ENCODE measurements around the gene ABI3BP.
"Not testable (repeated sequence)": the region's sequence is repeated elsewhere in the genome, so short reads cannot be mapped to it uniquely, and the experiment has no call there.

ABI3BP gene, protein sequence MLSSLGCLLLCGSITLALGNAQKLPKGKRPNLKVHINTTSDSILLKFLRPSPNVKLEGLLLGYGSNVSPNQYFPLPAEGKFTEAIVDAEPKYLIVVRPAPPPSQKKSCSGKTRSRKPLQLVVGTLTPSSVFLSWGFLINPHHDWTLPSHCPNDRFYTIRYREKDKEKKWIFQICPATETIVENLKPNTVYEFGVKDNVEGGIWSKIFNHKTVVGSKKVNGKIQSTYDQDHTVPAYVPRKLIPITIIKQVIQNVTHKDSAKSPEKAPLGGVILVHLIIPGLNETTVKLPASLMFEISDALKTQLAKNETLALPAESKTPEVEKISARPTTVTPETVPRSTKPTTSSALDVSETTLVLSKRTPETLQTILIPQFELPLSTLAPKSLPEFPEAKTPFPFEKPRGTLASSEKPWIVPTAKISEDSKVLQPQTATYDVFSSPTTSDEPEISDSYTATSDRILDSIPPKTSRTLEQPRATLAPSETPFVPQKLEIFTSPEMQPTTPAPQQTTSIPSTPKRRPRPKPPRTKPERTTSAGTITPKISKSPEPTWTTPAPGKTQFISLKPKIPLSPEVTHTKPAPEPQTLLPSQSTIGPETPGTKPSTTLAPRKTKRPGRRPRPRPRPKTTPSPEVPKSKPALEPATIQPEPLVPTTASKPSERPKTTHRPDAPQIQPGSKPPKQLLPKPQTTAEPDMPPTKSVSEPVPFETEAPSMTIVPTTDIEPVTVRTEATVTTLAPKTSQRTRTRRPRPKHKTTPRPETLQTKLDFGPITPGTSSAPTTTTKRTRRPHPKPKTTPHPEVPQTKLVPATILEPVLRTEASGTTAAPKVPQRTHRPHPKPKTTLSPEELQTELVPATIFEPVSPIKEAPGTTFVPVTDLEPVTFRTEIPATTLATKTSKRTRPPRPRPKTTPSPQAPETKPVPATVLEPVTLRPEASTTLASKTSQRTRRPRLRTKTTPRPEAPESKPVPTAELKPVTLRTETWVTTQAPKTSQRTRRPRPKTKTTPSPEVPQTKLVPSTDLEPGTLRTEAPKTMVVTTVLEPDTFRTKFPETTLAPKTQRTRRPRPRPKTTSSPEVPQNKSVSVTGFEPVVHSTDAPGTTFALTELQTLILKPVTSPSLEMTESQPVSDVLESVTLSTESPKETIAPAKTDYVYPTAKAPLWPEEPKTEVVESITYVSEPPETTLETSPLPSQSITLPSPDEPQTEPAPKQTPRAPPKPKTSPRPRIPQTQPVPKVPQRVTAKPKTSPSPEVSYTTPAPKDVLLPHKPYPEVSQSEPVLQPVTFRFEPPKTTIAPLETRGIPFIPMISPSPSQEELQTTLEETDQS (N-terminal part only)

DNA sequence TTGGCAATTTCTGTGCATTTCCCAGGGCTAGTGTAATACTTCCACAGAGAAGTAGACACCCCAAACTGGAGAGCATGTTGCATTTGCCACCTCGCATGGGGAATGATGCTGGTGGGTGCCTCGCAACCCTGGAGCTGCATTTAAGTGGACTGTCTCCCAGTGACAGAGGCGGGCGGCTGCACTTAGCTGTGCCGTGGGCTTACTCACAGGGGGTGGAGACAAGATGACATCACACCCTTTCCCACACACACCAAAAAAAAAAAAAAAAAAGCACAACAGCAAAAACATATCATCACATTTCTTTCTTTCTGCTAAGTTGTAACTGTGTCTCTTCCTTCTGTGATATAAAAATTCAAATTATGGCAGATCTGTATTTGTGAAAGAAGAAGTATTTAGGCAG is at the start of gene ABI3BP:
TSS of gene ABI3BP (minus strand) at position 113 of the 400 bp plus-strand sequence. CDS start at position 76, 37 bp downstream.
- peak; percentile 78 for DNase-seq (ENCODE audit: low spot score)

DNA sequence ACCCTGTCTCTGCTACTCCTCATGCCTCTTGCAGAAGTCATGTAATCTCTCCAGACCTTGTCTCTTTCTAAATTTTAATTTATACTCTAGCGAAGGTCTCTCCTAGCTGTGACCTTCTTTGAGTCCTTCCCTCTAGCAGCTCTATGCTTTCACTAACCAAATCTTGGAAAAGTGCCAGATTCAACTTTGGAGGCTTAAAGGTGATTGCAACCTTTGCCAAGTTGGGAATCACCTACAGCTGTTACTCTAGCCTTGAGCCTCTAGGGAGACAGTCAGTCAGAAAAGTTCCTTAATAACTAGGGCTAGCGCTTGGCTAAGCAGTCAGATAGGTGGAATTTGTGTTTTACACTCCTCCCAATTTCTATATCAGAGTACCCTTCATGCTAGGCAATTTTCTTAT is 46.1 kb upstream of the ABI3BP start:
- DNase-seq (ENCODE audit: low spot score): peak; percentile 60

DNA sequence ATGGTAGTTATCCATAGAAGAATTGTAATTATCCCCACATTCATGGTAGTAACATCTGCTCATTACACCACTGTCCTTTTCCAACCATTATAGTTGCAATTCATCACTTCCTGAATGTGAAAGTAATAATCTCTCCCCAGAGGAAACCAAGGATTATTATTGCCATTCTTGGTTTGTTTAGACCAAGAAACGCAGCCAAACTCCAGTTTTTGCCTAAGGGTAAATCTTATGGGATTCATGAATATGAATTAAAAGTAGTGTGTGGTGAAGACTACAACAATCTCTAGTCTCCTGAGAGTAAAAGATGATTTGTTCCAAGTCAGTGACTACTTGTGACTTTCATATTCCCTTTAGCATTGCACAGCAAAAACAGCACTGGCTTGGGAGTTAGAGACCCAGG is 45.7 kb upstream of the ABI3BP start:
- DNase-seq (ENCODE audit: low spot score): no peak

DNA sequence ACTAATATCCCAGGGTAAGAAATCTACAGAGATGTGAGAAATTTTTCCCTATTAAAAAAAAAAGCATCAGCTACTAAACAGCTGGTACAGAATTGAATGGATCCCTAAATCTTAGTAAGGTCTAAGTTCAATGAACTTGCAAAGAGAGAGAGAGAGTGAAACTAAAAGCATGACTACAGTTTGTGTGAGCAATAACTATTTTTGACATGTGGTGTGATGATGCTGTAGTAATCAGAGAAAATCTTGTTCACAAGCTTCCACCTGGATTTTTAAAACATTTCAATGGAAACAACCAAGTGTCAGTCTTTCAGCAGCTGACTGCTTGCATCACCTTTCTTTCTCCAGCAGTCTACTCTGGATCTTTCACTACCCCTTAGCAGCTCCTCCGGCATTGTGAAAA is 45.2 kb upstream of the ABI3BP start:
- DNase-seq (ENCODE audit: low spot score): peak; percentile 58

DNA sequence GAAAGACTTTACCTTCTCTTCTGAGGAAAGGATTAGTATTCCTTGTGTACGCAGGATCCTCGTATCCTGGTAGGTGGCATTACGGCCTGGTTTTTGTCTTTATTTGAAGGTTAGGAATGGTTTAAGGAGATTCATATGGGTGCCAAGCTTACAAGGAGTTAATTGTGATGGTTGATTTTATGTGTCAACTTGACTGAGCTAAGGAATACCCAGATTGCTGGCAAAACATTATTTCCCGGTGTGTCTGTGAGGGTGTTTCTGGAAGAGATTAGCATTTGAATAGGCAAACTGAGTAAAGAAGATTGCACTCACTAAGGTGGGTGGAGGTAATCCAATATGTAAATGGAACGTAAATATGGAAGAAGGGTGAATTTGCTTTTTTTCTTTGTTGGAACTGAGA is 44.4 kb upstream of the ABI3BP start:
- DNase-seq (ENCODE audit: low spot score): no peak

DNA sequence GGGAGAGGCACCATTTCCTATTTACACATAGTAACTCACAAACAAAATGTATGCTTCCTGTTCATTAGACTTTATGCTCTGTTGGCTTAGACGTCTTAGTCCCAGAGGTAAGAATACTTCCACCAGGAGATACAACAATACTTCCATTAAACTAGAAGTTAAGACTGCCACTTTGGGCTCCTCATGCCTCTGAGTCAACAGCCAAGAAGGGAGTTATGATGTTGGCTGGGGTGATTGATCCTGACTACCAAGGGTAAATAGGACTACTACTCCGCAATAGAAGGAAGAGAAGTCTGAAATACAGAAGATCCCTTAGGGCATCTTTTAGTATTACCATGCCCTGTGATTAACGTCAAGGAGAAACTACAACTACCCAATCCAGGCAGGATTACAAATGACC is 43.5 kb upstream of the ABI3BP start:
- peak; percentile 87 for DNase-seq (ENCODE audit: low spot score)

DNA sequence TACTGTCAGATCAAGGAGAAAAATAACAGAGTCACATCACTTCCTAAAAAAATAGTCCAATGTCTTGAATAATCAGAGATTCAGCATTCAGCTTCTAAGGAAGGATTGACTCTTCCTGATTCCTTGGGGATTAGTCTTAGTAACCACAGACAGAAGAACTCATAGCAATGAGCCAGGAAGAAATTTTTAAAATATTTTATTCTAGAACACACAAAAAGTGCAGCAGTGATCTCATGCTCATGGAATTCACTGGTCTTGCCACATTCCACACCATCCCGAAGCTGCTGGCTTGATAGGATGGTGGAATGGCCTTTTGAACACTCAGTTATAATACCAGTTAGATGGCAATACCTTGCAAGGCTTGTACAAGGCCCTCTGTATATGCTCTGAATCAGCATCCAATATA is 43.0 kb upstream of the ABI3BP start:
- peak; percentile 99 for DNase-seq (ENCODE audit: low spot score)

DNA sequence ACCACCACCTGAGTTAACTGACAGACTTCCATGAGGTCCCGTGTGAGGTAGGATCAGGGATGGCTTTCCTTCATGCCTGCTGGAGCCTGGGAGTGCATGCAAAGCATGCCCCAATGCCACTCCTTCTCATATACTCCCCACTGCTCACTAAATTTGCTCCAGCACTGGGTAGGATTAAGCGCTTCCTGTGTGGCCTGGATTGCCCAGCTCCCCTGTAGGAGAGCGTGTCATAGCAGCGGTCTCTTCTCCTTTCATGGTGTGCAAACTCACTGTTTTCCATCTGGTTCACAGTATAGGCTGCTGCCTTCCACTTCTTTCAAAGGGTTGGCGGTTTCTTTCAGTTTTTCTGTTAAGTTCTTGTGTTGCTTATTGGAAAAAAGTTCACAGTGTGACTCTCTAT is 34.1 kb upstream of the ABI3BP start:
- DNase-seq (ENCODE audit: low spot score): no peak

DNA sequence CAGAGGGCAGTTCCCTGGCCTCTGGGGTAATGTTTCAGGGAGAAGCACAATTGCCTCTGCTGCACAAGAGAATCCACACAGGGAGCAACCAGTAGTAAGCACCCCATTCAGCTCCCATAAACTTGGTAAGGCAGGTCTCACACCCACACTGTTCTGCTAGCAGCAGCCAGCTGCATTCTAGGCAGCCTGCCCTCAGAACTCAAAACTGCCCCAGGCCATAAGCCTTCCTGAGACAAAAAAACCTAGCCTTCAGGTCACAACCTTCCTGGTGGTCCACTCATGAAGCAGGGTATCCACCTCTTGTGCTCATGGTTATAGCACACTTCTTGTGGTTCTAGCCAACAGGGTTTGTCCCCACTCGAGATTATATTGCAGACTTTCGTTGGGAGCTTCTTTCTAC is 33.7 kb upstream of the ABI3BP start:
- no peak for DNase-seq (ENCODE audit: low spot score)

DNA sequence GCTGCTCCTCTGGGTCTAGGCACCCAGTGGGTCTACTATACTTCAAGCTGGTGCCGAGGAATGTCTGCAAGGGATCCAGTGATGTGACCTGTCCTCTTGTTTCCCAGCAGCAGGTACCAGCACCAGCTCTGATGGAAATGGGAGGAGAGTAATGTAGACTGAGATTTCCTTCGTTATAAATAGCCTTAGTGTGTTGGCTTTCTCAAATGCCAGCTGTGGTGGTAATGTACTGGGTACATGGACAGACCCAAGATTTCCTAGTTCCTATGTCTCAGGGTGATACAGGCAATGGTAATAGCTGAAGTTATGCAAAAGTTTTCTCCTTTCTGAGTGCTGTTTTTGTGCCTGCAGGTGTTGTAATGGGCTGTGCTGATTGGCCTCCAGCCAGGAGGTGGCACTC is 33.0 kb upstream of the ABI3BP start:
- DNase-seq (ENCODE audit: low spot score): no peak

DNA sequence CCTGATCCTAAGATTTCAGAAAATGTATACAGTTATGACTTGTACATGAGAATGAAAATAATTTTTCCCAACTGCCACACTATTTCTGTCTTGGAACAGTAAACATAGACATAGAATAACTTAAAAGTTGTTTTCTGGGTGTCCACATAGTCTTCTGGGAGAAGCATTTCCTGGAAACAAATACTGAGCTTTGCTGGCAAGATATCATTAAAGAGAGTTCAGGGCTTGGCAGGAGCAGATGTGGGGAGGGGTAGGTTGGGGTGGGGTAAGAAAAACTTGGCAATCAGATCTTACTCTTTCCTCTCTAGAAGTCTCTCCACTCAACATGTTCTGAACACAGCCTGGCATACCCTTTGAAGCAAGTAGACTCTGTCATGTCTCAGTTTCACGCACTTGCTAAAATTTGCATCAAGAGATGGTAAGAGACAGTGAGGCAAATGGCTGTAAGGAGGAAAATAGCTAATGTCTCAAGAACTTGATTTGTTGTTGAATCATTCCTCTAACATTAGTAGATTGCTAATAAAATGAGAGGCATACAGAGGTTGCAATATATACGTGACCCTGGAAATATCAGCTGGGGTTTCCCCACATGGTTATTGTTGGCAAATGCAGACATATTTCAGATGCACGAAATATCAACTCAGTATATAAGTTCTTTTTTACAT is 27.3 kb upstream of the ABI3BP start:
- DNase-seq (ENCODE audit: low spot score): no peak

DNA sequence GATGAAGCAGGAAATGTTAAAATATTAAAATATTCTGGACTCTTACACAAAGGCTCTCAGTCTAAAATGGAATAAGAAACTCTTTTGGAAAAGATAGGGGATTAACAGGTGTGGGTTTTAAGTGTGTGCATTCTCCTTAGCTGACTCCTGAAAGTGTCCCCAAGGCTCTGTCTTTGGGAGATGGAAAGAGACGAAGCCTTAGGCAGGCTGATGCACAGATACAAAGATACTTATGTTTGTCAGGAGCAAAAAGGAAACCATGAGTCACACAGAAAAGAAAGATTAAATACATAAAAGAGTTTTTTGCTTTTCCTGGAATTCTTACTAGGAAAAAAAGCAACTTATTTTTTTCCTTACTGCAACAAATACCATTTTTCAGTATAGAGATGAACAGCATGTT is 23.8 kb upstream of the ABI3BP start:
- no peak for DNase-seq (ENCODE audit: low spot score)

DNA sequence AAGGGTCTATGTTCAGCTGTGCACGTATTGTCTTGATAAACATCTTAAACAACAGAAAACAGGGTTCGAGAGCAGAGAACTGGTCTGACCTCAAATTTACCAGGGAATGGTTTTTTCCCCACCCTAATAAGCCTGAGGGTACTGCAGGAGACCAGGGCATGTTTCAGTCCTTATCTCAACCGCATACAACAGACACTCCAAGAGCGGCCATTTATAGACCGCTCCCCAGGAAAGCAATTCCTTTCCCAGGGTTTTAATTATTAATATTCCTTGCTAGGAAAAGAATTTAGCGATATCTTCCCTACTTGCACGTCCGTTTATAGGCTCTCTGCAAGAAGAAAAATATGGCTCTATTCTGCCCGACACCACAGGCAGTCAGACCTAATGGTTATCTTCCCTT is 19.1 kb upstream of the ABI3BP start:
- DNase-seq (ENCODE audit: low spot score): not testable (repeated sequence)

DNA sequence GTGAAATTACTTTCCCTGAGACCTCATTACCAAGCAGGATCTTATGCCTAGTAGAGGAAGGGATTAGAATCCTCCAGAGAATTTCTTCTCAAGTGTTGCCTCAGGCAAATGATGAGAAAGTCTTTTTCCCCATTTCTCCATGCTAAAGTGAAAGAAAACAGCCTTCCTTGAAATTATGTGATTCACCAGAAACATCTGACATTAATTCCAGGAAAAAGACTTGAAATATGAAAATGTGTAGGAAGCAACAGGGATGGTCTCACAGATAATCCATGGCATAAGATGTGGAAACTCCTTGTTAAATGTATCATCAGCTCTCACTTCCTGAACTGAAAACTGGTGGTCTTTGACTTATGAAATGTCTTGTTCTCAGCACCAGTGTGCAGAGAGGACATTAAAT is 17.9 kb upstream of the ABI3BP start:
- DNase-seq (ENCODE audit: low spot score): no peak

DNA sequence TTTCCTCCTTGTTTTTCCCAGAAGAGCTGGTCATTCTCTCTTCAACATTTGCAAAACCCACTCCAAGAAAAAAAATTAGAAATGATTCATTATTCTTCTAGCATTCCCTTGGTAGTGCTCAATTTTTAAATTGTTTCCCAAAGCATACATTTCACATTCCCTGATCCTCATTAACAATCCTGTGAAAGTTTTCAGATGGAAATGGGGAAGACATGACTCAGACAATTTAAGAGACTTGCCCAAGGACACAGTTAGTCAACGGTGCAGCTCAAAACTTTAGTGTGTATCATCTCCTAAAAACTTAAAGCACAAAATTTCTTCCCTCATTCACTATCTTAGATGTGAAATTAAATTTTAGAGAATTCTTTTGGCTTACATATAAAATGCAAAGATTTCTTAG is 17.1 kb upstream of the ABI3BP start:
- DNase-seq (ENCODE audit: low spot score): no peak

DNA sequence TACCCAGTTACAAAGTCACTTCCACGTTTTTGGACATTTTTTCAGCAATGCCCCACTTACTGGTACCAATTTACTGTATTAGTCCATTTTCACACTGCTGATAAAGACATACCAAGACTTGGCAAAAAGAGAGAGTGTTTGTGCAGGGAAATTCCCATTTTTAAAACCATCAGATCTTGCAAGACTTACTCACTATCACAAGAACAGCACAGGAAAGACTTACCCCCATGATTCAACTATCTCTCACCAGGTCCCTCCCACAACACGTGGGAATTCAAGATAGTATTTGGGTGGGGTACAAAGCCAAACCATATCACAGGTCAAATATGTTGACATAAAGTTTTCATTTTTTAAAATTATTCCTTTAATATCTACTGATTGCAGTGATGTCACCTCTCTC is 16.2 kb upstream of the ABI3BP start:
- DNase-seq (ENCODE audit: low spot score): peak; percentile 29

DNA sequence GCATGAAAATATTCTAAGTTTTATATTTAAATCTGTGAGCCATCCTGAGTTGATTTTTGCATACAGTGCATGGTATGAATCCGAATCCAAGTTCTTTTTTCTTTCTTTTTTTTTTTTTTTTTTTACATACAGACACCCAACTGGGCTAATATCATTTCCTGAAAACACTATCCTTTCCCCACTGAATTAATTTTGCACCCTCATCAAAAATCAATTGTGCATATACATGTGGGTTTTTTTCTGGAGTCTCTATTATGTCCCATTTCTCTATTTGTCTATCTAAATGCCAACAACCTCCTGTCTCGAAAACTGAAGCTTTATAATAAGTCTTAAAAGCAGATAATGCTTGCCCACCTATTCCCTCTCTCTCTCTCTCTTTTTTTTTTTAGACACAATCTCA is 5.9 kb upstream of the ABI3BP start:
- DNase-seq (ENCODE audit: low spot score): no peak

DNA sequence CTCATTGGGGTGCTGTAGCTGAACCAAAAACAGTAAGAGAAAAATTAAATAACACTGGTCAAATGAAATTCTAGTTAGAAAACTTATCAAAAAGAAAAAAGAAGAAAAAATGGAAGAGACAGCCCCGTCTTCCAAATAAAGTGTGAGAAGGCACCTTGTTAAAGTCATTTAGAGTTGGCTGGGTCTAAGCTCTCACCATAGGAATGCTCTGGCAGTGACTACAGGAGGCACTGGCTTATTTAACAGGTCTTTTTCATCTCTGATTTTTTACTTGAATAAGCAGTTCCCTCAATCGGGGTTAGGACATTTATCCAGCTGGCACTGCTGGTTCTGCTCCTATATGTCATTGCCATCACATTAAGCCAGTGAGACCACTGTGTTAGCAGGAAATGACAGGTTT is 1.6 kb upstream of the ABI3BP start:
- DNase-seq (ENCODE audit: low spot score): no peak

DNA sequence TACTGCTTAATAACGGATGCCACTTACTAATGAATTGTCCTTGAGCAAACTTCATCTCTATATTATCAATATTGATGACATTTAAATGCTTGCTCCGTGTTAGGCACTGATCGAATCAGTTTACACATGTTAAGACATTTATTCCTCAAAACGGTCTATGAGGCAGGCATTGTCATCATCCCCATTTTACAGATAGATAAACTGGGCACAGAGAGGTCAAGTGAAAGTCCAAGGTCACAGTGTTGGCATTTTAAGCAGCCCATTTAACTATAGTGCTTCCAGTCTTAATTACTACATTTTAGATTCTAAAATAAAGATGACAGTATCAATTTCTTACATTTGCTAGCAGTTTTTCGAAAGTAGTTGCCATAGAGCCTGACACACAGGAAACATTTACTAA is 966 bp upstream of the ABI3BP start:
- no peak for DNase-seq (ENCODE audit: low spot score)

DNA sequence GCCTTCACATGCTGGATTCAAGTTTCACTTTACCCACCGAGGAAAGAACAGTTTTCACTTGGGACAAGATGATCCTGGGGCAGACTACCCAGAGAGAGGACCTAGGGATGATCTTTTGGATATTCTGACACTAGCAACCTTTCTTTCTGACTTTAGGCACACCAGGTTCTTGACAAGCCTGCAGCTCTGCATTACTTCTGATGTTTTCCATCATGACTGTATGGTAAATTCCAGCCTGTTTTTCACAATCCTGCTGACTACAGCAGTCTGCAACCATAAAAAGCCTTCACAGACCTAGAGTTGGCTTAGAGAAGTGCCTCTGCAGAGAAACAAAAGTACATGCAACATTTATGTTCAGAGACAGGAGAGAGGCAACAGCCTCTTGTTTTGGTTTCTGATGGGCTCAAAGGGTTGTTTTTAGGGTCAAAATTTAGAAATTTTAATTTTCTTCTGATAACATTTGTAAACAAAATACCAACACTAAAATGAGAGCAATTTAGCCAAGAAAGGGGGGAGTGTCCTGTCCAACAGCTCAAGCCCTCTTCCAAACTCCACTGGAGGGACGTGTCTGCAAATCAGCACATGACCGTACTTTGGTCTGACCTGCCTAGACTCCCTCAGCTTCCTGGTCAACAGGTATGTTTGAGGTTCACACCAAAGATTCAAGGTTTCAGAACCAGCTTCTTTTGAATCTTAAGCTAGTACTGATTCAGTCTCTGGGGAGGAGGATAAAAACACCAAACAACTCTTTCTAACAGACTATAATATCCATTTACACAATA is 799 bp downstream of the ABI3BP start:
- peak; percentile 34 for DNase-seq (ENCODE audit: low spot score)

DNA sequence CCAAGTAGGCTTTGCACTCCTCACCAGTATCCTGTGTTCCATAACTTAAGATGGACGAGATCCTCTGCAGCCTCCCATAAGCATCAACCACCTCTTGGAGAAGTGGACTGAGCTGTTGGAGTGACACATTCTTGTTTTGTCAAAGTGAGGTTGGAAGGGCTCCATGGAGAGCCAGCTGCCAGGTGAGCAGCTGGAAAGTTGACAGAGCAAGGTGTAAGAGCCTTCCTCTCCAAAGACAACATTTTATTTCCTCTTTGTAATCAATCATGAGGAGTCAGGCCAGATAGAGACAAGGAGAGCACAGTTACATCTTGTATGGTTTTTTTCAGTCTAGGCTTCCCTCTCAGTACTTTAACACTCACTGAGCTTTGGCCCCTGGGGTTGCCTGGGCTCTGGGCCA is 5.1 kb downstream of the ABI3BP start:
- DNase-seq (ENCODE audit: low spot score): no peak
